NK-92 treated with Interleukin-12 subunit alpha and Interleukin-12 subunit beta, amount 100 ng/mL, for 24 hours (cell line): ENCODE results near the gene NFS1.
"Not testable (repeated sequence)": the region's sequence is repeated elsewhere in the genome, so short reads cannot be mapped to it uniquely, and the experiment has no call there.

ENCODE experiments used
- DNase-seq: peaks from one replicate; lab custom pipeline; 2025; lab: John Stamatoyannopoulos, UW

NFS1 gene

GRCh38 chr20:35729836-35730582 lies 30.9 kb upstream of the NFS1 start:
- DNase-seq: no peak

GRCh38 chr20:35729283-35729807 lies 30.2 kb upstream of the NFS1 start:
- no peak for DNase-seq

- no peak for DNase-seq
Measured at GRCh38 chr20:35726842-35727711, 27.9 kb upstream of the NFS1 start.

GRCh38 chr20:35724321-35725230 lies 25.4 kb upstream of the NFS1 start:
- DNase-seq: no peak

GRCh38 chr20:35723652-35724320 lies 24.6 kb upstream of the NFS1 start:
- not testable (repeated sequence) for DNase-seq

GRCh38 chr20:35723275-35723639 lies 24.1 kb upstream of the NFS1 start:
- DNase-seq: not testable (repeated sequence)

GRCh38 chr20:35721621-35722020 lies 22.5 kb upstream of the NFS1 start:
- no peak for DNase-seq

- DNase-seq: no peak
Measured at GRCh38 chr20:35721219-35721618, 22.1 kb upstream of the NFS1 start.

- DNase-seq: no peak
Measured at GRCh38 chr20:35720165-35721123, 21.3 kb upstream of the NFS1 start.

GRCh38 chr20:35719717-35720116 lies 20.6 kb upstream of the NFS1 start:
- DNase-seq: no peak

- DNase-seq: no peak
Measured at GRCh38 chr20:35718972-35719635, 20.0 kb upstream of the NFS1 start.

- DNase-seq: not testable (repeated sequence)
Measured at GRCh38 chr20:35718321-35718720, 19.2 kb upstream of the NFS1 start.

GRCh38 chr20:35716330-35716729 lies 17.2 kb upstream of the NFS1 start:
- DNase-seq: no peak

GRCh38 chr20:35715652-35716051 lies 16.5 kb upstream of the NFS1 start:
- DNase-seq: no peak

- DNase-seq: no peak
Measured at GRCh38 chr20:35714127-35714526, 15.0 kb upstream of the NFS1 start.

- not testable (repeated sequence) for DNase-seq
Measured at GRCh38 chr20:35713120-35713519, 14.0 kb upstream of the NFS1 start.

- DNase-seq: no peak
Measured at GRCh38 chr20:35711588-35712209, 12.5 kb upstream of the NFS1 start.

GRCh38 chr20:35710884-35711587 lies 11.9 kb upstream of the NFS1 start:
- DNase-seq: no peak

GRCh38 chr20:35710039-35710438 lies 10.9 kb upstream of the NFS1 start:
- no peak for DNase-seq
